GM18502 (cell line): ENCODE measurements around the gene WBP11.
A peak's percentile ranks its signal among the peaks of the same experiment; 100 is the strongest.

Source experiments
- ATAC-seq: cut with Tn5 transposase; IDR thresholded peaks from one replicate; pipeline ENCODE4 v1.9.1; 2021; ENCODE audit warnings: mild to moderate bottlenecking; ENCODE audit not compliant: unreplicated experiment, poor library complexity

WBP11 gene

DNA sequence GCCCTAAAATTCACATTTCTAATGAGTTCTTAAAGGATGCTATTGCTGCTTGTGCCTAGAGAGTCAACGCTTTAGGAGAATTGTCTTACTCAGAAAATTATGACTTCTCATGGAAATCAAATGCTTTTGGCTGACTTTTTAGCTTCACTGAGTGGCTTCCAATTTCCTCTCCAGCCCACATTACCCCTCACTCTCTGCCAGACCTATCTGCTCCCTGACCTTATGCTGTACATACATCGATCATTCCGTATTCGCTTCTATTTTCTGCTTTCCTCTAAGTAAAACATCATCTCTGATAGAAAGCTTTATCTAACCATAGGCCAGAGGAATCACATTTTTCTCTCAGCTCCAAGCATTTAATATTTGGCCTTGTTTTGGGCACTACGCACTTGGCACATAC lies 23.2 kb upstream of the WBP11 start:
- no peak for ATAC-seq

DNA sequence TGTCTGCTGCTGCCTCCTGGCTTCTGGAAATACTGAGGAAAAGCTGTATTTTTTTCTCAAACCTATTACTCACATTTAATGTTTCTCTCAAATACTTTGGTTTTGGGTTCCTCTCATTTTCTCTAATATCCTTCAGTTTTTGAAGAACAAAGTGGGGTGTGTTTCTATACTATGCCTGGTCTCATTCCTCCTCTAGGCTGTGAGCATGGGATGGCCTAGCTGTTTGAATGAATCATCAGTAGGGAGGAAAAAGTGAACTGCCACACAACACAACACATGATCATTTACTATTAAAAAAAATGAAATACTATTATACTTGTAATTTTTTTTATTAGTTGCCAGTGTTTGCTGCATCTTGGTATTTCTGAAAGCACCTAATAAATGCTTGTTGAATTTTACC lies 22.0 kb upstream of the WBP11 start:
- ATAC-seq, result no peak

DNA sequence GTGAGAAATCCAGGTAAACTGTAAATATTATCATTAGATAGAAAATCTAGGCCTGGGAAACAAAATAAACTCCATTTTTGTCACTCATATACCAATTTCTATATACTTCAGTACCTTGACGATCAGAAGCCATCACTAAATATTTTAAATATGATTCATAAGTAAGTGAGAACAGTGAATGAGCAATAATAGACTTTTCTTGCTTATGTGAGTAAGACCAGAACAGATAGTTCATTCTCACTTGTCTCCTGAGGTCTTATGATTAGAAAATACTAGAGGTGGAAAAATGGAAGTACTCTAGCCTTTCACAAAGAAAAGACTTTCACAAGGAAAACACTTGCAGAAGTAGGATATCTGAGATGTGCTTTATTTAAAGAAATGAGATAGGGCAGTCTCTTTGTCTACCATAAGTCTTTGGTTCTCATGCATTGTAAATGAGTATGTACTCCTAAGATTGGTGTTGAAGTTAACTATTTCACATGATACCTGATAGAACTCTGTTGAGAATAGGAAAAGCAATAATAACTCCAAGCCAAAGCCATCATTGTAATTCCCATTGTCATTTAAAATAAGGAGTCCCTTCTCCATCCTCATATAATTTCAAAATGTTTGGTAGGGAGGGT lies 20.8 kb upstream of the WBP11 start:
- ATAC-seq, result no peak

GRCh38 chr12:14814014-14814413 lies 10.7 kb upstream of the WBP11 start, which contains the start of gene SMCO3:
SMCO3 (minus strand) TSS chr12:14814182; CDS start chr12:14806680, 7,502 bp downstream.
- no peak for ATAC-seq

DNA sequence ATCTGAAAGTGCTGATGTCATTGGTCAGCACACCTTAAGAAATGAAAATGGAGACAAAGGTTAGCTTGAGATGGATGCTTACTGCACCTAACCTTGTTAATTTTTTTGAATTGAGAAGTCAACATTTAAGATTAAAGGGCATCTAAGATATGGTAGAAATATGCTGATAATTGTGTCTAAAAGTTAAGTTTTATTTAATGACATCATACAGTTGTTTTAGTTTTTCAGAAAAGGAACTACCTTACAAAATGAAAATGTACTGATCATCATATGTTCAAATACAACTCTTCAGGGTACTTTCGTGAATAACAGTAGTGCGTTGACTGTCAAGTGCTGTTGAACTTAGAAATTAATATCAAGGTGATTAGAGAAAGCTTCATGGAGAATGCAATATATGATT lies 8.2 kb upstream of the WBP11 start:
- no peak for ATAC-seq

- ATAC-seq, result no peak
These were observed 7.7 kb upstream of the WBP11 start for GRCh38 chr12:14810953-14811483.

- no peak for ATAC-seq
These were observed 7.1 kb upstream of the WBP11 start for GRCh38 chr12:14810167-14810952.

- peak; percentile 25 for ATAC-seq
These were observed 517 bp upstream of the WBP11 start for GRCh38 chr12:14803830-14804160.

GRCh38 chr12:14802721-14803010 lies 612 bp downstream of the WBP11 start:
- ATAC-seq, result no peak

DNA sequence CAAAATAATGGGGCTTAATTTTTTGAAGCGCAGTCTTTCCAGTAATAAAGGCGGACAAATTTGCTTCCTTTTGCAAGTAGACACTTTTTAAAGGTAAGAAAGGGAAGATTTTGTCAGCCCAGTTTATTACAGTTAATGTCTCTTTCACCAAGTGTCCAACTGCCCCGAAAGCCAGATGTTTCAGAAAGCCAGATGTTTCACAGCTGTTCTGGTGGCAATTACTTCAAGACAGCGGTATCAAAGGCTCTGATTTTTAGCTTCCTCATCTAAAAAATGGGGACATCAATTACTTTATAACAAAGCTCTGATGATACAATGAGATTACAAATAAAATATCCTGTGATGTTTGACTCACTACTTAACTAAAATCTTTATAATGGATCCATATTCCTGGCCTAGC lies 1.0 kb downstream of the WBP11 start:
- ATAC-seq, result no peak

DNA sequence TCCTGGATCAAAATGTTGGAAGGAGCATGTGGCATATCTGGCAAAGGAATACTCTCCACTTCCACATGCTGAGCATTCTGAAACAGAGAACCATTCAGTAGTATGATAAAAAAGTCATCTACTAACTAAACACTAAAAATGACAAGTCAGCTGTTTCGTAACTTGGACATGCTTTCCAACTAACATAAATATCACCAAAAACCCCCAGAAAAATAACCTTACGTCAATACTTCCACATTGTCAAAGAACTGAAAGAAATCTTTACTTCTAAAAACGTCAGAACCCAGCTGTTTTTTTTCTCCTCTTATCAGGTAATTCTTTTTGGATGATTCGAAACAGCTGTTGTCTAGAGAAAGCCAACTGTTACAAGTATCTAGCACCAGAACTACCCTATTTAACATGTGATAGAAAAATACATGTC lies 8.2 kb downstream of the WBP11 start:
- no peak for ATAC-seq

DNA sequence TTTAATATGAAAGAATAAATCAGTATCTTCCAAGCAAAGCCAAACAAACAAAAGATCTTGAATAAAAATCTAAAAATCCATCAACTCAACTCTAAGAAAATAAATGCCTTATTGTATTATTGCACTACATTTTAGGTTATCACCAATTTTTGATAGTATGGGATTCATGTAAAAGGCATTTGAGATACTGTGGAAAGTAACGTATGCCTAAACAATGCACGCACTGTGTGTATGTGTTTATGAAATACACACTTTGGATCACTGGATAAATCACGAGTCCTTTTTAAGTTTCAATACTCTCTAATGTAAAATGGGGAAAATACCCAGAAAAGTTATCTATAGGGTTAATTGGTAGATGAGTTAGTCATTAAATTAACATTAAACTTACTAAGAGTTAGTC lies 17.7 kb downstream of the WBP11 start:
- no peak for ATAC-seq

DNA sequence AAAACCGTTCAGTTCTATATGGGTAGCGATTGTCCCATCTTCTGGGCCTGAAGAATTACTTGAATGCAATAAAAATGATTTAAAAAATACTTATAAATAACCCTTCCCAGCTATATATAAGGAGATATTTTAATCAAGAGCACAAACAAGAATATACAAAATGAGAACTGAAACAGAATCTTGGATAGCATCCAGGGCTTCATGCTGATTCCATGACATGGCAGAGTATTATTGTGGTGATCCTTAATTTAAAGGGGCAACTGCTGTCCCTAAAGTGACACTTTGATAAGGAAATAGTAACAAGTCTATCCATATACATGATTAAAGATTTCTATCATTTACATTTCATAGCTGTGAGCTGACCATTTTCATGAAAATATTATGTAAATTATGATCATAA lies 18.8 kb downstream of the WBP11 start:
- no peak for ATAC-seq

DNA sequence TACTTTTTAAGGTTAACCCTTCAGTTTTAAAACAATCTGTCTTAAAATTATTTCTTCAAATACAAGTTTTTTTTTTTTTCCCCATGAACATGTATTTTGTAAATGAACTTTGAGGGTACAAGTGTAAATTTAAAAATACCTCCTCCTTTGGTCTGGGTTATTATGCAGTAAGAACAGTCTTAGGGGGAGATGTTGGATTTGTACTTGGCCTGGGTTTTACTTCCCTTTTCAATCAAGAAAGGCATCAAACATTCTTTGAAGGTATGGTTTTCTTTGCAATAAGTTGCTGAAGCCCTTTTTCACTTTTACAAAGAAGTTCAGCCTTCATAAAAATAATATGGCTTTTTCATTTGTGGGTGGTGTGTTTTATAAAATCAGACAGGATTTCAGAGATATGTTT lies 20.5 kb downstream of the WBP11 start:
- no peak for ATAC-seq

GRCh38 chr12:14781563-14781962 lies 21.7 kb downstream of the WBP11 start:
- no peak for ATAC-seq

DNA sequence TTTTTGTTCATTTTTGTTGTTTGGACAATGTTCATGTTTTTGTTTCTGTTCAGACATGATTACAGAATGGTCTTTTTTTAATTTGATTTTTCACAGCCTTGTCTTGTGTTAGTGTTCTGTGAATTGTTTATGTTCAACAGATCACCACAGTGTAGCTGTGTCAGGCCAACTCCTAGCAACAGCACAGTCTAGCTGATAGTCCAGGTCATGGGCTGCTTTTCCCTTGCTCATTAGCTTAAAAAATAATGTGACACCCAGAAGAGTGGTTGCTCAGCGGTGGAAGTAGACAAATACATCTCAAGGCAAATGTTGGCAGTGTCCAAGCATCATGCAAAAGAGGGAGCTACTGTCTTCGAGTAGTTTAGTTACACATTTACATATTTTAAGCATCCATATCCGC lies 22.4 kb downstream of the WBP11 start:
- ATAC-seq, result no peak

- no peak for ATAC-seq
These were observed 23.4 kb downstream of the WBP11 start for GRCh38 chr12:14779834-14780233.

DNA sequence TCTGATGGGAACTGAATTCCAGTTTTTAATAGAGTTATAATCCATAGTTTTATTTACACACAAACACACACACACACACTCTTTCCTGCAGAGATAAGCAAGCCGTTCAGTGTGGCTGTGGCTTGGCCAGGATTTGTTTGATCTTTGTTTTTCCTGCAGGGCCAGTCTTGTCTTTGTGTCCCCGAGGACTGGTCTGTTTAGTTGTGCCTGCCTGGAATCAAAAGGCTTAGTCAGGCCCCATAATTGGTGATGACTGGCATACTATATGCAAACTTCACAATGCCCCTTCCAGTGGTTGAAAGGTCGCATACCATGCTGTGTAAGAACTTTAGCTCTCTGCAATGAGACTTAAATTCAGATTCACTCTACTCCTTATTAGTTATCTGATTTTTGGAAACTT lies 26.0 kb downstream of the WBP11 start:
- ATAC-seq, result no peak

GRCh38 chr12:14776236-14776961 lies 26.9 kb downstream of the WBP11 start:
- ATAC-seq, result no peak

GRCh38 chr12:14775636-14775980 lies 27.7 kb downstream of the WBP11 start:
- ATAC-seq, result no peak

- ATAC-seq, result no peak
These were observed 28.2 kb downstream of the WBP11 start for GRCh38 chr12:14774906-14775635.
